CD4-positive, alpha-beta T cell treated with Interleukin-12 subunit alpha and Interleukin-12 subunit beta, for 1 hour (primary cell): Measurements from ENCODE around the gene PASK.

ENCODE experiments used
- DNase-seq: peaks from one replicate; pipeline ENCODE4 v3.0.0-alpha.2; 2020

The PASK gene

DNA sequence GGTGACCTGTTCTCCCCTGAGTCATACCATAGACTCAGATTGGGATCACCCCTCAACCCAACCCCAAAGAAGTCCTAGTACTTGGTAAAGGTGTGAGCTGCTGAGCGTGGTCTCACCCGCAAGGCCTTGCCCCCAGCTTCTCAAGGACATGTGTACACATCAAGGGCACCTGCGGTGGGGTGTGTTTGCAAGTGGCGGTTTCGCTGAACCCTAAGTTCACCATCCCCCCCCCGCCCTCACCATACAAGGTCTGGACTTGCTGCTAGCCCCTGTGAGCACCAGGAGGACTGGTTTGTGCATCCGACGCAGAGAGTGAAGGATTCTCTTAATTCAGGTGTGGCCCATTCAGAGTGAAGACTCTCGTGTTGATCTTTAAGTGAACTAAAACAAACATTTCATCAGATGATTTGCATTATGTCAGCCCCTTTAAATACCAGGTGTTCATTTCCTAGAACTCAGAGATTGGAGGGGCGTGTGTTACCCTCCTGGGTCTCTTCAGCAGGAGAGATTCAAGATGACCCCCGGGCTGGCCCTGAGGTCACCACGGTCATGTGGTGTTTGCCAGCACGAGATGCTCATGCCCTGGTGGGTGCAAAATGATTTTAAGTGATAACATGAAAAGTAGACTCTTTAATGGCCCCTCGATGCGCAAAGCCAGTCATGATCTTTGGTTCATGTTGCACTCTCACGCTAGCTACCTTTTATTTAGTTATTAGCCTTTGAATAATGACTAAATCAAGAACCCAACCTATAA is 75.0 kb downstream of the PASK start:
- no peak for DNase-seq

GRCh38 chr2:241073166-241074064 is 75.9 kb downstream of the PASK start:
- DNase-seq, result no peak

DNA sequence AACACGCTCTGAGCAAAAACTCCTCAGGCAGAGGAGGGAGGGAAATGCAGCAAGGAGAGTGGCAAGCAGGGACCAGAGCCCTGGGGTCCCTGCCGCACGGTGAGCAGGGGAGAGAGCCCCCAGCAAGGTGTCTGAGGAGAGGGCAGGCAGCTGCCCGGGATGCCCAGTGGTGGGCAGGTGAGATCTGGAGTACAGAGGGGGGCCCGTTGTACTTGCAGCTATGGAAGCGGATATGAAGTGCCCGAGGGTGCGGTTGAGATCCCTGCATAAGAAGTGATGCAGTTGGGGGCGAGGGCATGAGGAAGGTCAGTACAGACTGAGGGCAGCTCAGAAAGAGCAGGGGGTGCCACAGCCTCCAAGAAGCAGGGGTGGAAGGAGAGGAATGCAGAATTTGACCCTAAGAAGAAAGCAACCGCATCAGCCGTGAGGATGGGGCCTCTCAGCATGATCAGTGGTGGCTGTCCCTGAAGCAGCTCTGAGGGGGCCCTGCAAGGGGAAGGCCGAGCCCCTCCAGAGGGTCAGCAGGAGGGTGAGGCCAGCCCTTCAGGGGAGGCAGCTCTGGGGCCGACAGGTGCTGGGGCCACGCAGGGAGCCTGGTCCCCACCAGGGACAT is 76.6 kb downstream of the PASK start:
- no peak for DNase-seq

- DNase-seq, result no peak
Observed at GRCh38 chr2:241072151-241072550, 77.1 kb downstream of the PASK start.

- DNase-seq, result no peak
Observed at GRCh38 chr2:241071677-241072111, 77.6 kb downstream of the PASK start.

- no peak for DNase-seq
Observed at GRCh38 chr2:241070811-241071676, 78.2 kb downstream of the PASK start.

GRCh38 chr2:241070361-241070760 is 78.9 kb downstream of the PASK start:
- DNase-seq, result no peak

GRCh38 chr2:241069821-241070281 is 79.4 kb downstream of the PASK start:
- DNase-seq, result no peak

DNA sequence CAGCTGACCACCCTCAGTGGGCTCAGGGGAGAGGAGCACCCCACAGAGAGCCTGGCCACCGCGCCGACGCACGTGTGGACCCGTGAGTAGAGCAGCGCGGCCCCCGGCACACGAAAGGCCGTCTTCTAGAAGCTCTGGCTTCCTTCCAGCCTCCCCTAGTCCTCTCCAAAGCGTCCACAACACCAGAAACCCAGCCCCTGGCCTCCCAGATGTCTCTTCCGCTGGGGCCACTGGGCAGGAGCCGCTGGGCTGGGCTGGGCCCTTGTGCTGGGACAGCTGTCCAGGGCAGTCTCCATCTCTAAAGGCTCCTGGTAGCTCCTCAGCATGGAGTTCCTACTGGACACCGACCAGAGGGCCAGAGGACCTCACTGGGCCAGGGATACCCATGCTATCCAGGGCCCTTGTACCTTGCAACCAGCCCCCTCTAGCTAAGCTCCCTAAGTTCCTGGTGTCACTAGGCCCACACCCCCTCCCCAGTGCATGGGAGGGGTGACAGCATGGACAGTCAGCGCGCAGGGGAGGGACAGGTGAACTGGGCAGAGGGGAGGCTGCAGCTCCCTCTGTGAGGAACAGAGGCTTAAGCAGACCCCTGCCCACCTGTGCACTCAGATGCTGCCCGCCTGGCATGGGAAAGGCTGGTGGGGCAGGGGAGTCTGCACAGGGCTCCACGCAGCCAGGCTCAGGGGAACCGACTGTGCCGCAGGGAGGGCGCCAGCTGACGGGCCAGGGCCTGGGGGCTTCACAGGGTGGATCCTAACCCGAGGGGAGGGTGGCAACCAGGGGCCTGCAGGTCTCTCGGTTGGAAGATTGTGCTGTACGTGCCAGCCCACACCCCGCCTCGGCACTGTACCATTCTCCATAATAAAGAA is 80.1 kb downstream of the PASK start:
- DNase-seq, result no peak

DNA sequence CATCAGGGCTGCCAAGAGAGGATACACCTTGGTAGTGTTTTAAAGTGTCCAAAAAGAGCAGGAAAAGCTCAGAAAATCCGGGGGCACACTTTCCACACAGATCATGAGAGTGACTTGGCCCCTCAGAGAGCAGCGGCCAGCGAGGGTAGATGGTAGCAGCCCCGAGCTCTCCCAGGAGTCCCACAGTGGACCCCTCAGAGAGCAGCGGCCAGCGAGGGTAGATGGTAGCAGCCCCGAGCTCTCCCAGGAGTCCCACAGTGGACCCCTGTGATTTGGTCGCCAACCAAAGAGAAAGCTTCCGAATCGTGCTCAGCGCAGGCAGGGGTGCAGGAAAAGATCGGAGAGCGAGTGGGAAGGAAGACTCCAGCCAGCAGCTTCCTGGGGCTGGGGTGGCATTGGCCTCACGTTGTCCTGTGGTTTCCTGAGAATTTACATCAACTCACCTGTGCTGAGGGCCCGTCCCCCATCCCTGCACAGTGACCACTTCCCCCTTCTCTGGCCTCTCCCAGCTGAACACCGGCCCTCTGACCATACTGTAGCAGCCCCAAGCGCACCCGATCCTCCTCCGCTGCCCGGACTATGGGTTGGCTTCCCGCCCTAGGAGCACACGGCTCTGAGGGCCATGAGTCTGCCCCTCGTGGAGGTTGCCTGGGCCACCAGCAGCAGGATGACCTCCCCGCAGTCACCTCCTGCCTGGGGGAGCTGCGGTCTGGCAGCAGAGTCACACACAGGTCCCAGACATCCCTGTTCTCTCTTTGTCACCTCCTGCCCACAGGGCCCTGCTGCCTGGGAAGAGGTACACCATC is 80.9 kb downstream of the PASK start:
- DNase-seq, result no peak

DNA sequence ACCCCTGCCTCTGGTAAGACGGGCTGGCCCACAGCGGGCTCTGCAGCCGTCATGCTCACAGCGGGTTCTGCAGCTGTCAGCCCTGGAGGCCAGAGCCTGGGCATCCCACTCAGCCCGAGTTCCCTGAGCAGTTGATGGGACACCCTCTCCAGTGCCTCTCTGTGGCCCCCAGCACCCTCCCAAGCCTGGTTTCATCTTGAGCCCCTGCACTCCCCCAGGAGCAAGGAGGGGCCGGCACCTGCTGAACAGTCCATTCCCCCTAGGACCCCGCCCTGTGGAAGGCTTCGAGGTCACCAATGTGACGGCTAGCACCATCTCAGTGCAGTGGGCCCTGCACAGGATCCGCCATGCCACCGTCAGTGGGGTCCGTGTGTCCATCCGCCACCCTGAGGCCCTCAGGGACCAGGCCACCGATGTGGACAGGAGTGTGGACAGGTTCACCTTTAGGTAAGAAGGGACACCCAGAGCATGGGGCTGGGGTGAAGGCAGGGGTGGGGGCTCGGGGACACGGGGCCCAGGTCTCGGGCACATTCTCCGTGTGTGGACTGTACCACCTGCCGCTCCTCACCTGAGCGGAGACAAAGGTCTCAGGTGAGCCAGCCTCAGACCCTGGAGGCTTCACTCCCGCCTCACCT is 81.7 kb downstream of the PASK start:
- no peak for DNase-seq

- no peak for DNase-seq
Observed at GRCh38 chr2:241066893-241067341, 82.4 kb downstream of the PASK start.

DNA sequence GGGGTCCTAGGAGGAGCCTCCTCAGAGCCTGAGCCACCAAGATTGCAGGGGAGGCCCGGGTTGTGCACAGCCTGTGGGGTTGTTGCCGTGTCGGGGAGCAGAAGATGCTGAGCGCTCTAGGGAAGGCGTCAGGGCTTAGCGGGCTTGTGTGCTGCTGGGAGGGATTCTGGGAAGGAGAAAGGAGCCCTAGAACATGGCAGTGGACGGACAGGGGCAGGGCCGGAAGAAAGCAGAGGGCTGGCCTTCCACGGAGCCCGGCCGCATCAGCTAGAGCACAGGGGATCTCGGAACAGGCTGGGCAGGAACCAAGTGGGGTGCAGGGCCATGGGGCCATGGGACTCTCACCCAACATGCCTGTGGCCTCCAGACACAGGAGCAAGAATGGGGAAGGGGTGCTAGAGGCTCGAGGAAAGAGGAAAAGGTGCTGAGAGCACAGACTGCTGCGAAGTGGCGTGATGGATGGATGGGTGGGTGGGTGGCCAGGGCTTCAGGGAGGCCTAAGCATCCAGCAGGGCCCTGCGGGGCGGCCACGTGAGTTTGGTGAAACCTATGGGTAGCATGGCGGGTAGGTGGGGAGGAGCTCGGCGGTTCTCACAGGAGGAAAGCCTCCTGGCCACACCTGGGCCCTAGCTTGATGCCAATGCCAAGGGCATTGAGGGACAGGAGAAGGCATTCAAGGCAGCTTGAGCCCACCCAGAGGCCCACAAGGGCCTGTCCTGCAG is 82.9 kb downstream of the PASK start:
- DNase-seq, result no peak

- no peak for DNase-seq
Observed at GRCh38 chr2:241065355-241065803, 83.9 kb downstream of the PASK start.

GRCh38 chr2:241064802-241065354 is 84.4 kb downstream of the PASK start:
- DNase-seq, result no peak

GRCh38 chr2:241064008-241064801 is 85.1 kb downstream of the PASK start:
- peak; percentile 67 for DNase-seq

DNA sequence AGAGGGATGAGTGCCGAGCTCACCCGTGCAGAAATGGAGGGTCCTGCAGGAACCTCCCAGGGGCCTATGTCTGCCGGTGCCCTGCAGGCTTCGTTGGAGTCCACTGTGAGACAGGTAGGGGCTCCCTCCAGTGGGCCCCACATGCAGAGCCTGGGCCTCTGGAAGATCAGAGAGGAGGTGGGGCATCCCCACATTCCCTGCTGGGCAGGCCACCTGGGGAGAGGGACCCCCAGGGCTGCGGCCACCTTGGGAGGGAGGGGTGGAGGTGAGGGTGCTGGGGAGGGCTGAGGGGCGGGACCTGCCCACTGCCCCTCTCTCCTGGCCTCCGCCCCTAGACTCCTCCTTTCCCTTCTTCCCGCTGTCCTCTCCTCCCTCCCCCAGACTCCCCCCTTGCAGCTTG is 85.7 kb downstream of the PASK start:
- no peak for DNase-seq

DNA sequence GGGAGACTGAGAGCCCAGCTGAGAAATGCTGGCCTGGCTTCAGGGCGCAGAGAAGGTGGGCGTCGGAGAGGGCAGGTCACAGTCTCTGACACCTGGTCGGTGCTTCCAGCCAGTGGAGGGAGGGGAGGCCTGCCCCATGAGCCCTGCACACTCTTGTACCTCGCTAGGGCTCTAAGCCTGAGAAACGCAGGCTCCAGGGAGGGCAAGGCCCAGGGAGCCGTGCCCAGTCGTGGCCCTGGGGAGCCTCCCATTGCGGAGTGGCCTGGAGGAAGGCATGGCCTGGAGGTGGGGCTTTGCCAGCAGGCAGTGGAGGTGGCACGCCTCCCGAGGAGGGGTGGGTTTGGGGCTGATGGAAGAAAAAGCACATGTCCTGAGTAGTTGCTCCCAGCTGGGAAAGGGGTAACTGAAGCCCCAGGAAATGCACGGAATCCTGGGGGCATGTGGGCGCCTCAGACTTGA is 86.2 kb downstream of the PASK start:
- no peak for DNase-seq
